Natural killer cell (primary cell): ENCODE measurements around the gene APLF. TPM values are rescaled to one million over a fixed set of nuclear protein-coding genes. Genes with fewer than 3 reads are reported as not detected.

Experiments
- ATAC-seq, 3 donors: fragments of 150-1000 bp in 2 of 3; fragments of 200-7000 bp in 1 of 3; cut with Tn5 transposase; 1 replicate in 1 of 3; 2 replicates in 2 of 3; pipeline ENCODE4 v1.10.0; 2021; ENCODE audit warnings: mild to moderate bottlenecking in 2 of 3, moderate library complexity in 2 of 3
- DNase-seq, 2 donors: peaks; one replicate each; pipeline versions ENCODE4 v3.0.0 to v3.0.0-alpha.2; 2013 to 2021; ENCODE audit warnings: mixed read lengths in 1 of 2
- H3K27ac ChIP-seq: one replicate; pipeline ENCODE4 v1.5.1; 2013; ENCODE audit warnings: mild to moderate bottlenecking, low read length
- H3K27me3 ChIP-seq: one replicate; pipeline ENCODE4 v1.6.1; 2013; ENCODE audit warnings: low read length; ENCODE audit not compliant: control insufficient read depth, insufficient read depth
- H3K36me3 ChIP-seq: one replicate; pipeline ENCODE4 v1.6.1; 2013; ENCODE audit warnings: low read length; ENCODE audit not compliant: control insufficient read depth, insufficient read depth
- H3K4me1 ChIP-seq: one replicate; pipeline ENCODE4 v1.6.1; 2013; ENCODE audit warnings: low read length; ENCODE audit not compliant: control insufficient read depth, insufficient read depth
- H3K4me3 ChIP-seq: one replicate; pipeline ENCODE4 v1.5.1; 2013; ENCODE audit warnings: low read length
- H3K9me3 ChIP-seq: one replicate; pipeline ENCODE4 v1.6.1; 2013; ENCODE audit warnings: low read length; ENCODE audit not compliant: control insufficient read depth, insufficient read depth
- H3K27ac Mint-ChIP-seq, 2 donors: one replicate each; pipeline ENCODE4 v1.8.0; 2022; ENCODE audit warnings: mild to moderate bottlenecking in 2 of 2, mixed read lengths in 2 of 2, moderate library complexity in 1 of 2
- H3K27me3 Mint-ChIP-seq, 2 donors: one replicate each; pipeline ENCODE4 v1.8.0; 2022; ENCODE audit warnings: low read depth in 2 of 2, mixed read lengths in 2 of 2
- H3K36me3 Mint-ChIP-seq: one replicate; pipeline ENCODE4 v1.8.0; 2022; ENCODE audit warnings: mixed read lengths
- H3K4me1 Mint-ChIP-seq, 2 donors: one replicate each; pipeline ENCODE4 v1.8.0; 2022; ENCODE audit warnings: mixed read lengths in 2 of 2
- H3K4me3 Mint-ChIP-seq: one replicate; pipeline ENCODE4 v1.8.0; 2022; ENCODE audit warnings: mild to moderate bottlenecking, moderate library complexity, mixed read lengths
- H3K9me3 Mint-ChIP-seq, 2 donors: one replicate each; pipeline ENCODE4 v1.8.0; 2022; ENCODE audit warnings: mixed read lengths in 2 of 2
- CTCF ChIP-seq: fragments of 200-600 bp; IDR thresholded peaks from one replicate; pipeline ENCODE4 v1.8.0; 2022; ENCODE audit warnings: antibody characterized with exemption
- WGBS: methylation state at CpG from one replicate; pipeline ENCODE4 v1.1.7; 2013; ENCODE audit warnings: missing lambda C conversion rate; ENCODE audit not compliant: insufficient coverage; 5-methylcytosine and 5-hydroxymethylcytosine counted together
- intact Hi-C: fragments of 100-400 bp; cut with micrococcal nuclease; formaldehyde crosslinking; loops from one replicate; pipeline ENCODE4 v1.14.2; 2022
- total RNA-seq, 4 donors: library from RNA; stranded (reverse); fragments of 120-200 nt in 1 of 4; gene quantifications; one replicate each; pipeline versions ENCODE4 v1.2.3 to v1.2.4, GENCODE V29; 2013 to 2022

APLF gene
- total RNA-seq, 3 donors from 2014 or later (not counting 1 experiment from before 2014, with no cell fraction given) = 2.2 to 4.3 (median 3.8) TPM

DNA sequence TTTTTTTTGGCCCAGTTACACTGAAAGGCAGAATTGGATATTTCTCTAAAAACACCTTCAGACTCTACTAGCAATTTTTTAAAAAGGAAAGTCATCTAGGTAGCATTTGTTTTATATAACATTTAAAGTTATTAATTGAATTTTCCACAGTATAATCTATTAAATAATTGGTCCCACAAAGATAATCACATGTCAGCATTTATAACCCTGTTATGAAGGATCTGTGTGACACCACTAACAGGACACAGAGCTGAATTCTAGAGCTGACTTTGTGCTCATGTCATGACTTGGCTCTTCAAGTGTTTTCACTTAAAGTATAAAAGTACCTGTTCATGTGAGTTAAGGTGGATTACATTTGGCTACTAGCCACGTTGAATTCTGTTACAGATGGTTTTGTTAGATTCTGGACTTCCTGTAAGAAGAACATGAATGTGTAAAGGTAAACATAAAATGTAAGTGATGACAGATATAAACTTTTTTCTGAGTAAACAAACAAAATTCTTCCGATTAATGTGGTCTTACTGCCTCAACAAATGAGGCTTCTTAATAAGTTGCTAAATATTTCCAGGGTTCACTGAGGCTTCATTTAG lies 106.9 kb downstream of the APLF start:
- H3K9me3 Mint-ChIP-seq = no peaks in the 10 kb centered on the region
- DNase-seq (no peak), ATAC-seq (no peak)
- H3K36me3 ChIP-seq = no peaks in the 10 kb centered on the region
- no peaks in the 10 kb centered on the region for H3K4me1 ChIP-seq
- no peak overlapping the region for H3K4me3 ChIP-seq
- WGBS = 77% methylated on average over 2 of the region's 2 CpGs
- no peaks in the 10 kb centered on the region for H3K27me3 Mint-ChIP-seq
- no peaks in the 10 kb centered on the region for H3K4me1 Mint-ChIP-seq
- no peaks in the 10 kb centered on the region for H3K27me3 ChIP-seq
- H3K27ac Mint-ChIP-seq = no peak overlapping the region
- no peak overlapping the region for H3K27ac ChIP-seq
- intact Hi-C loops = no loop called here
- H3K36me3 Mint-ChIP-seq = no peaks in the 10 kb centered on the region
- H3K4me3 Mint-ChIP-seq = no peak overlapping the region
- no peaks in the 10 kb centered on the region for H3K9me3 ChIP-seq
- TF ChIP-seq CTCF = no peak

- Histone ChIP-seq H3K36me3 (no peaks in the 10 kb centered on the region), H3K27me3 (no peaks in the 10 kb centered on the region), H3K4me3 (no peak overlapping the region), H3K4me1 (no peaks in the 10 kb centered on the region), H3K9me3 (no peaks in the 10 kb centered on the region), H3K27ac (no peak overlapping the region)
- Mint-ChIP-seq H3K36me3 (no peaks in the 10 kb centered on the region), H3K27me3 (no peaks in the 10 kb centered on the region), H3K4me3 (no peak overlapping the region), H3K9me3 (no peaks in the 10 kb centered on the region), H3K4me1 (no peaks in the 10 kb centered on the region), H3K27ac (no peak overlapping the region)
- ATAC-seq (no peak), DNase-seq (no peak)
- TF ChIP-seq CTCF = no peak
- intact Hi-C loops = no loop called here
Measured at GRCh38 chr2:68577183-68577582, 109.8 kb downstream of the APLF start.

DNA sequence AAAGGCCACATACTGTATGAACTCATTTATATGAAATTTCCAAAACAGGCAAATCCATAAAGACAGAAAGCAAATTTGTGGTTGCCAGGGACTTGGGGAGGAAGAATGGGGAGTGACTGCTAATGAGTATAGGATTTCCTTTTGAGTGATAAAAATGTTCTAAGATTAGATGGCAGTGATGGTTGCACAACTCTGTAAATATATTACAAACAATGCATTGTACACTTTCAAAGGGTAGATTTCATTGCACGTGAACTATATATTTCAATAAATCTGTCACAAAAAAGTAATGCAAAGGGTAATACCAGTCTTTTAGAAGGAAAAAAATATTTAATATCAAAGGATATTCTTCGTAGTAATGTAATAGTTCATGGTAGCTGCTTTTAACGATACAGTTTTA lies 112.3 kb downstream of the APLF start:
- H3K27ac Mint-ChIP-seq = no peak overlapping the region
- Histone ChIP-seq H3K4me3 (no peak overlapping the region), H3K27ac (no peak overlapping the region), H3K36me3 (no peaks in the 10 kb centered on the region), H3K27me3 (no peaks in the 10 kb centered on the region), H3K4me1 (no peaks in the 10 kb centered on the region), H3K9me3 (no peaks in the 10 kb centered on the region)
- no peak overlapping the region for H3K4me3 Mint-ChIP-seq
- no CpG with 5 or more reads among the region's 3 CpGs for WGBS
- no peak for TF ChIP-seq CTCF
- no peaks in the 10 kb centered on the region for H3K9me3 Mint-ChIP-seq
- H3K36me3 Mint-ChIP-seq = no peaks in the 10 kb centered on the region
- H3K4me1 Mint-ChIP-seq = no peaks in the 10 kb centered on the region
- DNase-seq (no peak), ATAC-seq (no peak)
- no peaks in the 10 kb centered on the region for H3K27me3 Mint-ChIP-seq
- intact Hi-C loops = no loop called here

DNA sequence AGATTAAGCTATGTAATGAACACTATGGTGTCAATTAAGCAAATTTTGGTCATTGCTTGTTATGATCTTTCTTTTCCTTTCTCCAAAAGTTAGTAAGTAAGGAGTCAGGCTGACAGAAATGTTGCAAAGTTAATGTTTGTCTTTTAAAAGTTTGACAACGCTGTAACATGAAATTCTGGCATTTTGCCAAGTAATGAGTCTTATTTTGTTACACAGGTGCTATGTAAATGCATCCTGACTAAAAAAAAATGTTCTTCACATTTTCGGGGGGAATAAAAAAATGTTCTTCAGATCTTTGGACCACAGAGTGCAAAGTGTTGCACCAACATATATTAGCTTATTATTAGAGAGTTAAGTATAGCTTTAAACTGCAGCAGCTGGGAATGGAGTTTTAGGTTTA lies 121.2 kb downstream of the APLF start:
- no peaks in the 10 kb centered on the region for H3K9me3 ChIP-seq
- Mint-ChIP-seq H3K27ac (no peak overlapping the region), H3K36me3 (no peaks in the 10 kb centered on the region), H3K27me3 (peaks cover 0 to 6% of the 10 kb centered on the region in 2 donors), H3K9me3 (no peaks in the 10 kb centered on the region), H3K4me1 (no peaks in the 10 kb centered on the region), H3K4me3 (no peak overlapping the region)
- intact Hi-C loops = no loop called here
- DNase-seq (no peak), ATAC-seq (no peak)
- H3K4me1 ChIP-seq = no peaks in the 10 kb centered on the region
- WGBS = 93% methylated on average over 2 of the region's 2 CpGs
- no peaks in the 10 kb centered on the region for H3K36me3 ChIP-seq
- H3K4me3 ChIP-seq = no peak overlapping the region
- no peaks in the 10 kb centered on the region for H3K27me3 ChIP-seq
- no peak for TF ChIP-seq CTCF
- no peak overlapping the region for H3K27ac ChIP-seq
